ENCODE results near the gene TRIP12.

- TF ChIP-seq POLR2A (IDR thresholded peaks at IDR 0.05; ENCODE audit: low read length) (no peak), CTCF (IDR thresholded peaks at IDR 0.05) (no peak), HOXB5 (CRISPR knock-in tag; IDR thresholded peaks at IDR 0.05) (no peak), EP300 (IDR thresholded peaks at IDR 0.05) (no peak), POLR2AphosphoS2 (conservative IDR thresholded peaks at IDR 0.05; ENCODE audit: low read length) (no peak), KDM1A (IDR thresholded peaks at IDR 0.05; ENCODE audit: low read depth) (no peak), MAX (IDR thresholded peaks at IDR 0.05) (no peak), JUN (IDR thresholded peaks at IDR 0.05) (no peak), HDAC2 (IDR thresholded peaks at IDR 0.05) (no peak), CHD2 (IDR thresholded peaks at IDR 0.05; ENCODE audit: low read length, partially characterized antibody) (no peak), CEBPB (IDR thresholded peaks at IDR 0.05) (no peak), RAD21 (conservative IDR thresholded peaks at IDR 0.05 in 1 of 2, IDR thresholded peaks at IDR 0.05 in 1 of 2) (no peak), E2F6 (IDR thresholded peaks at IDR 0.05; ENCODE audit: borderline replicate concordance, low read depth) (no peak)
These were observed 50.7 kb downstream of the TRIP12 start for GRCh38 chr2:229870903-229871656.
